ENCODE data around the gene KCNJ18. TPM values are rescaled to one million over a fixed set of nuclear protein-coding genes. Genes with fewer than 3 reads are reported as not detected.
"Not testable (repeated sequence)": the region's sequence is repeated elsewhere in the genome, so short reads cannot be mapped to it uniquely, and the experiment has no call there.

KCNJ18 gene
- not detected for total RNA-seq

- not testable (repeated sequence) for DNase-seq
Observed at GRCh38 chr17:21691883-21692703, at the start of gene KCNJ18. TSS of gene KCNJ18 (plus strand) at chr17:21692523. CDS start at chr17:21702787, 10,264 bp downstream.

- not testable (repeated sequence) for DNase-seq
Observed at GRCh38 chr17:21648125-21648524, 44.2 kb upstream of the KCNJ18 start.

GRCh38 chr17:21650043-21650442, 42.3 kb upstream of the KCNJ18 start:
- not testable (repeated sequence) for DNase-seq

GRCh38 chr17:21652049-21652448, 40.3 kb upstream of the KCNJ18 start:
- DNase-seq: not testable (repeated sequence)

- DNase-seq: not testable (repeated sequence)
Observed at GRCh38 chr17:21653211-21653610, 39.1 kb upstream of the KCNJ18 start.

- not testable (repeated sequence) for DNase-seq
Observed at GRCh38 chr17:21656518-21657309, 35.6 kb upstream of the KCNJ18 start.

- DNase-seq: not testable (repeated sequence)
Observed at GRCh38 chr17:21659635-21660034, 32.7 kb upstream of the KCNJ18 start.

GRCh38 chr17:21661455-21661854, 30.9 kb upstream of the KCNJ18 start:
- not testable (repeated sequence) for DNase-seq

GRCh38 chr17:21663166-21663565, 29.2 kb upstream of the KCNJ18 start:
- not testable (repeated sequence) for DNase-seq

- not testable (repeated sequence) for DNase-seq
Observed at GRCh38 chr17:21663614-21664474, 28.5 kb upstream of the KCNJ18 start.

GRCh38 chr17:21665171-21665570, 27.2 kb upstream of the KCNJ18 start:
- DNase-seq: not testable (repeated sequence)

- DNase-seq: not testable (repeated sequence)
Observed at GRCh38 chr17:21665935-21666493, 26.3 kb upstream of the KCNJ18 start.

GRCh38 chr17:21666711-21667412, 25.5 kb upstream of the KCNJ18 start:
- DNase-seq: not testable (repeated sequence)

GRCh38 chr17:21667413-21668117, 24.8 kb upstream of the KCNJ18 start:
- not testable (repeated sequence) for DNase-seq

GRCh38 chr17:21668118-21668488, 24.2 kb upstream of the KCNJ18 start:
- DNase-seq: not testable (repeated sequence)

GRCh38 chr17:21668746-21669508, 23.4 kb upstream of the KCNJ18 start:
- not testable (repeated sequence) for DNase-seq

- not testable (repeated sequence) for DNase-seq
Observed at GRCh38 chr17:21669616-21670360, 22.5 kb upstream of the KCNJ18 start.

GRCh38 chr17:21670361-21671155, 21.8 kb upstream of the KCNJ18 start:
- not testable (repeated sequence) for DNase-seq
